ENCODE data around the gene AFF3.

The AFF3 gene

DNA sequence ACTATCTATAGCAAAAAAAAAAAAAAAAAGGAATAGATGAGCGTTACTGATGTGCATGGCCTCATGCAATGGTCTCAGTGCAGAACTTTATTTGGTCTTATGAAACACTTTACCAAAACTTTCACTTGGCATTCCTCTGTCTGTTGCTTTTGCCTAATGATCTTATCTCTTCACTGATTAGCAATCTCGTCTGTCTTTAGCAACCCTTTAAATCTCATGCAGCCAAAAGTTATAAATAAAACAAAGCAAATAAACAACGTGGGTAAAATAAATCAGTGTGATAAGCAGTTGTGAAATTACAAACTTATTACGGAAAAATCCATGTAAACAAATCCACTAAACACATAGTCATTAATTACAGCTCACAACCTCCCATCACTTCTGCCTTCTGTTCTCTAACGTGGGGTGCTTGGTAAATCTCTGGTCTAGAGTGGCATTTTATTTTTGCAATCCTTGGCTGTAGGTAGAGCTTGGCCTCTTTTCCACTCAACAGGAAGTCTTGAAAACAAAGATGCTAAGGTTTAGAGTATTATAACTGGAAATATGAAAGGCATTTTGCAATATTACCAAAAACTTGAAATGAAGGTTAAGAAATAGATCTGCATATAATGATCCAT, 288.0 kb downstream of the AFF3 start:
- TF ChIP-seq, protein P1, sequence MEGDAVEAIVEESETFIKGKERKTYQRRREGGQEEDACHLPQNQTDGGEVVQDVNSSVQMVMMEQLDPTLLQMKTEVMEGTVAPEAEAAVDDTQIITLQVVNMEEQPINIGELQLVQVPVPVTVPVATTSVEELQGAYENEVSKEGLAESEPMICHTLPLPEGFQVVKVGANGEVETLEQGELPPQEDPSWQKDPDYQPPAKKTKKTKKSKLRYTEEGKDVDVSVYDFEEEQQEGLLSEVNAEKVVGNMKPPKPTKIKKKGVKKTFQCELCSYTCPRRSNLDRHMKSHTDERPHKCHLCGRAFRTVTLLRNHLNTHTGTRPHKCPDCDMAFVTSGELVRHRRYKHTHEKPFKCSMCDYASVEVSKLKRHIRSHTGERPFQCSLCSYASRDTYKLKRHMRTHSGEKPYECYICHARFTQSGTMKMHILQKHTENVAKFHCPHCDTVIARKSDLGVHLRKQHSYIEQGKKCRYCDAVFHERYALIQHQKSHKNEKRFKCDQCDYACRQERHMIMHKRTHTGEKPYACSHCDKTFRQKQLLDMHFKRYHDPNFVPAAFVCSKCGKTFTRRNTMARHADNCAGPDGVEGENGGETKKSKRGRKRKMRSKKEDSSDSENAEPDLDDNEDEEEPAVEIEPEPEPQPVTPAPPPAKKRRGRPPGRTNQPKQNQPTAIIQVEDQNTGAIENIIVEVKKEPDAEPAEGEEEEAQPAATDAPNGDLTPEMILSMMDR (IDR thresholded peaks at IDR 0.05; ENCODE audit: low read depth, low read length): no peak
- Histone ChIP-seq H3K36me3 (no peaks in the 10 kb centered on the region), H3K9me3 (no peaks in the 10 kb centered on the region), H3K4me3 (ENCODE audit: low read depth, low read length) (no peak overlapping the region), H3K4me1 (no peaks in the 10 kb centered on the region), H3K27me3 (no peaks in the 10 kb centered on the region)
- no peak for DNase-seq

DNA sequence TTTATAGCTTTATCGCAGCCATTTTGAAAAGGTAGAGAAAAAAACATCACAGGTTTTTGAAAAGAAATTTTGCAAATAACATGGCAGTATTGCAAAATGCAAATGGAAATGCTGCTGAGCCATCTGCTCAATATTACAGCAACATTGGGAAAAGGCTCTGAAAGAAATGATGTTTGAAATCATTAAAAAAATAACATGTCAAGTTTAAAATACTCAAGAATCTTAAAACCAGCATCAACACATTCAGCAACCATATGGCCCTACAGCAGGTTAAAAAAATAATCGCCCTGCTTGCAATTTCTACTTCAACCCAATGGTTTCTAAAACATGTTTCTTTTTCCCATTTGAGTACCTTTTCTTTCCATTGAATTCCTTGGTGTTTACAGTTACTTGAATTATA, 289.4 kb downstream of the AFF3 start:
- H3K4me3 ChIP-seq (ENCODE audit: low read depth, low read length): no peak overlapping the region
- TF ChIP-seq, protein P1 (IDR thresholded peaks at IDR 0.05; ENCODE audit: low read depth, low read length): no peak
- H3K36me3 ChIP-seq: no peaks in the 10 kb centered on the region
- H3K27me3 ChIP-seq: no peaks in the 10 kb centered on the region
- no peak for DNase-seq
- H3K9me3 ChIP-seq: no peaks in the 10 kb centered on the region
- H3K4me1 ChIP-seq: no peaks in the 10 kb centered on the region

DNA sequence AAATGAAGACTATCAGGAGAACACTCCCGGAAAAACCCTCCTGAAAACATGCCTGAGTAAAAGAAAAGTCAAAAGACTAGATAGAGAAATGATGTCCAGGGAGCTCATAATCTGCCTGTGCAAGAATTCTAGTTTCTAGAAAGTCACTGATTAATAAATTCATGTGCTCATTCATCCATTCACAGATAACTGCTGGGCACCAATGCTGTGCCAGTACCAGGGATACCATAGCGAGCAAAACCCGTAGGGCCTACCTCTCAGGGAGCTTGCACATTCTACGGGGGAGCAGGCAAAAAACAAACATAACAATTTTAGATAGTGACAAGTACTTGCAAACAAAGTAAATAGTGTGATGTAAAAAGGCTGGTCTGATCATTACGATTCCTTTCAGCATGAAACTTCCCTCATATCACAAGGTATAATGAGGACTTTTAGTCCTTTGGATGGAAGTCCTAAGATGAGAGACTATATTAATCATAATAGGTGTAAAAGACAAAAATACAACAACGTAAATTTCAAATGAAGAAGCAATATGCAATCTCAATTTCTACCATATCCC, 289.9 kb downstream of the AFF3 start:
- Histone ChIP-seq H3K36me3 (no peaks in the 10 kb centered on the region), H3K4me3 (ENCODE audit: low read depth, low read length) (no peak overlapping the region), H3K4me1 (no peaks in the 10 kb centered on the region), H3K27me3 (no peaks in the 10 kb centered on the region), H3K9me3 (no peaks in the 10 kb centered on the region)
- TF ChIP-seq, protein P1 (IDR thresholded peaks at IDR 0.05; ENCODE audit: low read depth, low read length): no peak
- DNase-seq: no peak

DNA sequence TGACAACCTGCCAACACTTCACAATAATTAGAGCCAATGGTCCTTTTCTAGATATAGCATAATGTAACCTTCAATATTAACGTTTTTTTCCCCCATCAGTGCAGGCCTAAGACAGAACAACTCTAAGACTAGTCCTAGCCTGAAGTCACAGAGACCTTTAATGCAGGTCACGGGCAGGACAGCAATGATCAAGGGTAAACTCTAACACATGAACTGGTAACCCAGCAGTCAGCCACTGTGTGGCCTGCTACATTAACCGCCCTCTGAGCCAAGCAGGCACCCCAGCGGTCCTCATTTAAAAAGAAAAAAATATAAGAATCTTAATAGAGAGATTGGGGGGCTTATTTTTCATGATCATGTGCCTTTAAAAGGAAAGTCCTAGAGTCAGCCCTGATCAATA, 290.6 kb downstream of the AFF3 start:
- TF ChIP-seq, protein P1 (IDR thresholded peaks at IDR 0.05; ENCODE audit: low read depth, low read length): no peak

DNA sequence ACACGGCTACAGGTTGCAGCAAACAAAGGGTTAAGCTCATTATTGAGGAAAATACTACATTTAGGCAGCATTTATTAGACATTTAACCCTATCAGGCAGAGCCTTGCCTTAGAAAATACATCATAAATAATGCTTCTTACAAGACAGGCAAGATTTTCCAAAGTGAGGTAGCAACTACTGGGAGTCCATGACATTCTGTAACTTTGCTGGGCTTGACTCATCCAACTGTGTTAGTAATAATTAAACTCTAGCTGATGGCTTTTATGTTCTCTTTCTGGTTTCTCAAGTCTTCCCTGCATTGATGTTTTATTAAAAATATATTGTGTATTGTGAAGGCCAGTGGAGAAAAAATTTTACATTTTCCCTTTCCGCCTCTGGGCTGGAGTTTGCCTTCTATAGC, 291.3 kb downstream of the AFF3 start:
- Histone ChIP-seq H3K9me3 (no peaks in the 10 kb centered on the region), H3K27me3 (no peaks in the 10 kb centered on the region), H3K36me3 (no peaks in the 10 kb centered on the region), H3K4me1 (no peaks in the 10 kb centered on the region), H3K4me3 (ENCODE audit: low read depth, low read length) (no peak overlapping the region)
- no peak for DNase-seq
- TF ChIP-seq, protein P1 (IDR thresholded peaks at IDR 0.05; ENCODE audit: low read depth, low read length): no peak

More for the DNA sequence above, 290.6 kb downstream of the AFF3 start:
- no peaks in the 10 kb centered on the region for H3K4me1 ChIP-seq
- H3K36me3 ChIP-seq: no peaks in the 10 kb centered on the region
- no peaks in the 10 kb centered on the region for H3K27me3 ChIP-seq
- no peak overlapping the region for H3K4me3 ChIP-seq (ENCODE audit: low read depth, low read length)
- no peak for DNase-seq
- H3K9me3 ChIP-seq: no peaks in the 10 kb centered on the region

DNA sequence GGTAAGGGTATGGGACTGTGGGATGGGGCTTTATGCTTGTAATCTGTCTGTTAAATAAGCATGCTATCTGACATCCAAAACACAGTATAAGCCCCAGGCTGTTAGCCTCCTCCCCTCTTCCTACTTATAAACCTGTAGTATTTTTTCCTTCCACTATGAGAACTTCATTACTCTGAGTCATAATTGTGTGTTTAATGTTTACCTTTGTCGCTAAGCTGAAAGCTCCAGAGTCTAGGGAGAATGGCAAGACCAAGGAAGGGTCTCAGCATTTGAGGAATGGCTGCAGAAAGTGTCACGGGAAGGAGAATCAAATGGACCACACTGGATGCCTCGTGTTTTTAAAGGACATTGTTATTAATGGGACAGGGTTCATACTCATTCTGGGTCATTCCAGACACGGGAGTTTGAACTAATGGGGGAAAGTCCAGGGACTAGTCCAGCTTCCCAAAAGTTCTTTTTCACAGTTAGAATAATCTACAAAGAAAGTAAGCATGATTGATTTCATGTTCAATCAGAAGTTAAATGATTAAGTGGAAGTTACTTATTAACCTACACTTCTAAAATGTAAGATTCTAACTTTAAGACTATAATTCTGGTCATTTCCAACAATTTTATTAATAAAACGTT, 292.2 kb downstream of the AFF3 start:
- no peaks in the 10 kb centered on the region for H3K9me3 ChIP-seq
- DNase-seq: no peak
- no peaks in the 10 kb centered on the region for H3K4me1 ChIP-seq
- no peak overlapping the region for H3K4me3 ChIP-seq (ENCODE audit: low read depth, low read length)
- no peaks in the 10 kb centered on the region for H3K27me3 ChIP-seq
- TF ChIP-seq, protein P1 (IDR thresholded peaks at IDR 0.05; ENCODE audit: low read depth, low read length): no peak
- H3K36me3 ChIP-seq: no peaks in the 10 kb centered on the region
